Activated T-cell treated with anti-CD3 and anti-CD28 coated beads, Interleukin-2, amount 50 U/mL, for 72 hours (primary cell): ENCODE measurements around the gene ZSWIM6. TPM values are rescaled to one million over a fixed set of nuclear protein-coding genes. Genes with fewer than 3 reads are reported as not detected.
A peak's percentile ranks its signal among the peaks of the same experiment; 100 is the strongest.

ENCODE experiments used
- ATAC-seq, 2 donors: fragments of 150-1000 bp; cut with Tn5 transposase; replicated peaks in 1 of 2; 2 replicates each; pipeline ENCODE4 v1.10.0; 2021; ENCODE audit warnings: moderate library complexity in 2 of 2, mild to moderate bottlenecking in 1 of 2
- DNase-seq, 2 donors: peaks; one replicate each; pipeline ENCODE4 v3.0.0; 2021 to 2022; ENCODE audit warnings: mixed read lengths in 1 of 2
- H3K27ac Mint-ChIP-seq: one replicate; pipeline ENCODE4 v1.8.0; 2022; ENCODE audit warnings: mild to moderate bottlenecking, moderate library complexity, mixed read lengths
- H3K27me3 Mint-ChIP-seq: one replicate; pipeline ENCODE4 v1.8.0; 2022; ENCODE audit warnings: low read depth, mixed read lengths
- H3K36me3 Mint-ChIP-seq, 2 donors: one replicate each; pipeline ENCODE4 v1.8.0; 2022; ENCODE audit warnings: mixed read lengths in 2 of 2, mild to moderate bottlenecking in 1 of 2; ENCODE audit not compliant: insufficient read depth in 2 of 2
- H3K4me1 Mint-ChIP-seq: one replicate; pipeline ENCODE4 v1.8.0; 2022; ENCODE audit warnings: low read depth, mixed read lengths
- H3K4me3 Mint-ChIP-seq, 2 donors: one replicate each; pipeline ENCODE4 v1.8.0; 2022; ENCODE audit warnings: mild to moderate bottlenecking in 2 of 2, mixed read lengths in 2 of 2, moderate library complexity in 2 of 2
- H3K9me3 Mint-ChIP-seq, 2 donors: one replicate each; pipeline ENCODE4 v1.8.0; 2022; ENCODE audit warnings: mixed read lengths in 2 of 2
- total RNA-seq, 2 donors: library from RNA; stranded (reverse); gene quantifications; one replicate each; pipeline ENCODE4 v1.2.3, GENCODE V29; 2022

The ZSWIM6 gene
- total RNA-seq, 2 donors from 2014 or later = 6.9 to 8.6 TPM

GRCh38 chr5:61330341-61330844 lies 1.7 kb upstream of the ZSWIM6 start:
- Mint-ChIP-seq H3K36me3 (peaks cover 5 to 7% of the 10 kb centered on the region in 2 donors), H3K4me3 (peak overlapping the region; percentile 87 to 93), H3K27ac (peak overlapping the region; percentile 64), H3K27me3 (peaks cover 41% of the 10 kb centered on the region), H3K4me1 (peaks cover 51% of the 10 kb centered on the region), H3K9me3 (no peaks in the 10 kb centered on the region)
- DNase-seq (peak in 1 of 2 donors; percentile 7), ATAC-seq (no peak)

- ATAC-seq (peak; percentile 37 to 47), DNase-seq (peak; percentile 80 to 83)
- Mint-ChIP-seq H3K9me3 (no peaks in the 10 kb centered on the region), H3K4me1 (peaks cover 52% of the 10 kb centered on the region), H3K36me3 (peaks cover 5 to 7% of the 10 kb centered on the region in 2 donors), H3K27ac (no peak overlapping the region), H3K4me3 (peak overlapping the region; percentile 93 to 98), H3K27me3 (peaks cover 41% of the 10 kb centered on the region)
Observed at GRCh38 chr5:61330845-61331406, 1.1 kb upstream of the ZSWIM6 start.

GRCh38 chr5:61332358-61332749 lies 296 bp downstream of the ZSWIM6 start:
- ATAC-seq = peak; percentile 0 to 1
- peak in 1 of 2 donors; percentile 45 for DNase-seq
- peaks cover 28% of the 10 kb centered on the region for H3K27me3 Mint-ChIP-seq
- peaks cover 50% of the 10 kb centered on the region for H3K4me1 Mint-ChIP-seq
- H3K4me3 Mint-ChIP-seq = peak overlapping the region; percentile 88 to 98
- peaks cover 7 to 10% of the 10 kb centered on the region in 2 donors for H3K36me3 Mint-ChIP-seq
- no peaks in the 10 kb centered on the region for H3K9me3 Mint-ChIP-seq
- H3K27ac Mint-ChIP-seq = no peak overlapping the region

GRCh38 chr5:61332851-61333320 lies 828 bp downstream of the ZSWIM6 start:
- peak overlapping the region; percentile 87 to 92 for H3K4me3 Mint-ChIP-seq
- no peaks in the 10 kb centered on the region for H3K9me3 Mint-ChIP-seq
- H3K36me3 Mint-ChIP-seq = peaks cover 7 to 10% of the 10 kb centered on the region in 2 donors
- DNase-seq (peak; percentile 35 to 42), ATAC-seq (no peak)
- peaks cover 25% of the 10 kb centered on the region for H3K27me3 Mint-ChIP-seq
- H3K27ac Mint-ChIP-seq = no peak overlapping the region
- H3K4me1 Mint-ChIP-seq = peaks cover 45% of the 10 kb centered on the region

- H3K27me3 Mint-ChIP-seq = peaks cover 22% of the 10 kb centered on the region
- peaks cover 40% of the 10 kb centered on the region for H3K4me1 Mint-ChIP-seq
- H3K27ac Mint-ChIP-seq = no peak overlapping the region
- DNase-seq (peak; percentile 32 to 44), ATAC-seq (no peak)
- peak overlapping the region; percentile 87 to 92 for H3K4me3 Mint-ChIP-seq
- no peaks in the 10 kb centered on the region for H3K9me3 Mint-ChIP-seq
- peaks cover 7 to 10% of the 10 kb centered on the region in 2 donors for H3K36me3 Mint-ChIP-seq
Observed at GRCh38 chr5:61333321-61333953, 1.4 kb downstream of the ZSWIM6 start.

- peaks cover 32% of the 10 kb centered on the region for H3K4me1 Mint-ChIP-seq
- ATAC-seq (no peak), DNase-seq (no peak)
- H3K9me3 Mint-ChIP-seq = no peaks in the 10 kb centered on the region
- peaks cover 7 to 10% of the 10 kb centered on the region in 2 donors for H3K36me3 Mint-ChIP-seq
- H3K27me3 Mint-ChIP-seq = peaks cover 14% of the 10 kb centered on the region
- H3K27ac Mint-ChIP-seq = peak overlapping the region; percentile 83
- H3K4me3 Mint-ChIP-seq = peak overlapping the region; percentile 87 to 92
Observed at GRCh38 chr5:61333954-61334867, 2.2 kb downstream of the ZSWIM6 start.

- DNase-seq = no peak
- peak overlapping the region; percentile 87 to 92 for H3K4me3 Mint-ChIP-seq
- H3K27ac Mint-ChIP-seq = peak overlapping the region; percentile 83
- ATAC-seq = no peak
- peaks cover 7 to 10% of the 10 kb centered on the region in 2 donors for H3K36me3 Mint-ChIP-seq
- H3K27me3 Mint-ChIP-seq = peaks cover 12% of the 10 kb centered on the region
- peaks cover 23% of the 10 kb centered on the region for H3K4me1 Mint-ChIP-seq
- H3K9me3 Mint-ChIP-seq = no peaks in the 10 kb centered on the region
Observed at GRCh38 chr5:61334868-61335615, 3.0 kb downstream of the ZSWIM6 start.

GRCh38 chr5:61339764-61340163 lies 7.7 kb downstream of the ZSWIM6 start:
- ATAC-seq (no peak), DNase-seq (no peak)
- peaks cover 21% of the 10 kb centered on the region for H3K4me1 Mint-ChIP-seq
- H3K4me3 Mint-ChIP-seq = no peak overlapping the region
- peaks cover 2% of the 10 kb centered on the region for H3K27me3 Mint-ChIP-seq
- no peaks in the 10 kb centered on the region for H3K9me3 Mint-ChIP-seq
- H3K36me3 Mint-ChIP-seq = peaks cover 0 to 5% of the 10 kb centered on the region in 2 donors
- H3K27ac Mint-ChIP-seq = no peak overlapping the region

- peaks cover 13% of the 10 kb centered on the region for H3K4me1 Mint-ChIP-seq
- H3K4me3 Mint-ChIP-seq = no peak overlapping the region
- no peak for DNase-seq
- H3K36me3 Mint-ChIP-seq = peaks cover 0 to 5% of the 10 kb centered on the region in 2 donors
- H3K9me3 Mint-ChIP-seq = no peaks in the 10 kb centered on the region
- no peaks in the 10 kb centered on the region for H3K27me3 Mint-ChIP-seq
- ATAC-seq = no peak
- H3K27ac Mint-ChIP-seq = no peak overlapping the region
Observed at GRCh38 chr5:61340775-61341361, 8.8 kb downstream of the ZSWIM6 start.

GRCh38 chr5:61342071-61342501 lies 10.0 kb downstream of the ZSWIM6 start:
- H3K27ac Mint-ChIP-seq = no peak overlapping the region
- H3K27me3 Mint-ChIP-seq = no peaks in the 10 kb centered on the region
- H3K36me3 Mint-ChIP-seq = peaks cover 0 to 1% of the 10 kb centered on the region in 2 donors
- peak; percentile 17 to 20 for ATAC-seq
- peaks cover 13% of the 10 kb centered on the region for H3K4me1 Mint-ChIP-seq
- no peaks in the 10 kb centered on the region for H3K9me3 Mint-ChIP-seq
- DNase-seq = no peak
- H3K4me3 Mint-ChIP-seq = no peak overlapping the region

GRCh38 chr5:61344187-61344944 lies 12.3 kb downstream of the ZSWIM6 start:
- ATAC-seq = no peak
- H3K27ac Mint-ChIP-seq = no peak overlapping the region
- H3K9me3 Mint-ChIP-seq = no peaks in the 10 kb centered on the region
- no peak overlapping the region for H3K4me3 Mint-ChIP-seq
- peaks cover 0 to 1% of the 10 kb centered on the region in 2 donors for H3K36me3 Mint-ChIP-seq
- H3K27me3 Mint-ChIP-seq = no peaks in the 10 kb centered on the region
- no peak for DNase-seq
- peaks cover 23% of the 10 kb centered on the region for H3K4me1 Mint-ChIP-seq
